Thyroid gland (tissue), 4 donors: ENCODE results near the gene SAG. TPM values are rescaled to one million over a fixed set of nuclear protein-coding genes. Genes with fewer than 3 reads are reported as not detected.
A peak's percentile ranks its signal among the peaks of the same experiment; 100 is the strongest.
"Not testable (repeated sequence)": the region's sequence is repeated elsewhere in the genome, so short reads cannot be mapped to it uniquely, and the experiment has no call there.

Experiments used
- DNase-seq, 2 donors: peaks; one replicate each; pipeline ENCODE4 v3.0.0-alpha.2; 2019
- H3K27ac ChIP-seq, 3 donors: fragments of 200-600 bp; sonication (generic); 1 replicate in 2 of 3; 2 replicates in 1 of 3; pipeline ENCODE4 v1.5.1; 2016 to 2019; ENCODE audit warnings: mild to moderate bottlenecking in 1 of 3, moderate library complexity in 1 of 3
- H3K27me3 ChIP-seq: fragments of 200-600 bp; sonication (generic); one replicate; pipeline ENCODE4 v1.5.1; 2019
- H3K36me3 ChIP-seq, 2 donors: fragments of 200-600 bp; sonication (generic); one replicate each; pipeline ENCODE4 v1.5.1; 2016 to 2019
- H3K4me1 ChIP-seq, 2 donors: fragments of 200-600 bp; sonication (generic); one replicate each; pipeline ENCODE4 v1.5.1; 2017 to 2019
- H3K4me3 ChIP-seq, 3 donors: fragments of 200-600 bp; sonication (generic); replicated peaks in 1 of 3; 1 replicate in 2 of 3; 2 replicates in 1 of 3; pipeline ENCODE4 v1.5.1; 2016; ENCODE audit warnings: mild to moderate bottlenecking in 1 of 3
- H3K9me3 ChIP-seq: fragments of 200-600 bp; sonication (generic); one replicate; pipeline ENCODE4 v1.5.1; 2017
- POLR2A ChIP-seq, 2 donors: fragments of 450-650 bp; IDR thresholded peaks; one replicate each; pipeline ENCODE4 v1.6.1; 2017; ENCODE audit warnings: antibody characterized with exemption in 2 of 2, mild to moderate bottlenecking in 2 of 2, moderate library complexity in 1 of 2
- WGBS, 2 donors: methylation state at CpG; one replicate each; pipeline ENCODE4 v1.1.5; 2017; 5-methylcytosine and 5-hydroxymethylcytosine counted together
- intact Hi-C: fragments of 100-400 bp; cut with DNase I; formaldehyde crosslinking; loops from one replicate; pipeline ENCODE4 v1.15.1; 2023
- total RNA-seq, 4 donors: library from RNA; depleted of rRNA; stranded (reverse); fragments of >200 nt; gene quantifications; one replicate each; pipeline ENCODE4 v1.2.3, GENCODE V29; 2016
- TF ChIP-seq, protein P1 (sequence below), 6 experiments: fragments of 200-600 bp in 3 of 6; fragments of 450-650 bp in 3 of 6; sonication (generic) in 3 of 6; IDR thresholded peaks; one replicate each; pipeline ENCODE4 v1.5.1; 2016 to 2019; ENCODE audit warnings: antibody characterized with exemption in 6 of 6, mild to moderate bottlenecking in 2 of 6, inconsistent platforms in 1 of 6, moderate library complexity in 1 of 6

Gene SAG
- total RNA-seq, 4 donors from 2014 or later, result 0.21 TPM; not detected in 3

DNA sequence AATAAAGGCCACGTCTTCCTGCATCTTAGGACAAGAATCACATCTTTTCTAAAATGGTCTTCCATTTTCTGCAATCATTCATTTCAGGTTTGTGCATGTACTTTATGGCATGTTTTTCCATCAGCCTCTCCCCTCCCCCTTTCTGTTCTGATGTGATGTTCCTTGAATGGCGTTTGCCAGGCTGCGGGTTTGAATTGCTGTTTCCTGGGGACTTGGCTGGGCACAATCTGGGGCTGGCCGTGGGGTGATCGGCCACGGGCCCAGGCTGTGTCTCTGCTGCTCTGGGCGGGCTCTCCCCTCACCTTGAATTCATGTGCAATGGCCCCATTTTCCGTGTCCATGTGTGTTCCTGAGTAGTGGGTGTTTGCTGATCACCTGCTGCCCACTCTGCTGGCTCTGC is 61.8 kb downstream of the SAG start:
- WGBS, 2 donors, result 88 to 92% methylated on average over 8 of the region's 8 CpGs
- intact Hi-C loops, result no loop called here
- Histone ChIP-seq H3K9me3 (no peaks in the 10 kb centered on the region), H3K4me1 (peaks cover 34 to 47% of the 10 kb centered on the region in 2 donors), H3K27me3 (no peaks in the 10 kb centered on the region), H3K4me3 (no peak overlapping the region), H3K27ac (peak overlapping the region in 2 of 3 donors; percentile 5 to 44), H3K36me3 (no peaks in the 10 kb centered on the region)
- no peak for DNase-seq
- TF ChIP-seq POLR2A (IDR thresholded peaks at IDR 0.05), result no peak
- TF ChIP-seq, protein P1, sequence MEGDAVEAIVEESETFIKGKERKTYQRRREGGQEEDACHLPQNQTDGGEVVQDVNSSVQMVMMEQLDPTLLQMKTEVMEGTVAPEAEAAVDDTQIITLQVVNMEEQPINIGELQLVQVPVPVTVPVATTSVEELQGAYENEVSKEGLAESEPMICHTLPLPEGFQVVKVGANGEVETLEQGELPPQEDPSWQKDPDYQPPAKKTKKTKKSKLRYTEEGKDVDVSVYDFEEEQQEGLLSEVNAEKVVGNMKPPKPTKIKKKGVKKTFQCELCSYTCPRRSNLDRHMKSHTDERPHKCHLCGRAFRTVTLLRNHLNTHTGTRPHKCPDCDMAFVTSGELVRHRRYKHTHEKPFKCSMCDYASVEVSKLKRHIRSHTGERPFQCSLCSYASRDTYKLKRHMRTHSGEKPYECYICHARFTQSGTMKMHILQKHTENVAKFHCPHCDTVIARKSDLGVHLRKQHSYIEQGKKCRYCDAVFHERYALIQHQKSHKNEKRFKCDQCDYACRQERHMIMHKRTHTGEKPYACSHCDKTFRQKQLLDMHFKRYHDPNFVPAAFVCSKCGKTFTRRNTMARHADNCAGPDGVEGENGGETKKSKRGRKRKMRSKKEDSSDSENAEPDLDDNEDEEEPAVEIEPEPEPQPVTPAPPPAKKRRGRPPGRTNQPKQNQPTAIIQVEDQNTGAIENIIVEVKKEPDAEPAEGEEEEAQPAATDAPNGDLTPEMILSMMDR (IDR thresholded peaks at IDR 0.05), result no peak

DNA sequence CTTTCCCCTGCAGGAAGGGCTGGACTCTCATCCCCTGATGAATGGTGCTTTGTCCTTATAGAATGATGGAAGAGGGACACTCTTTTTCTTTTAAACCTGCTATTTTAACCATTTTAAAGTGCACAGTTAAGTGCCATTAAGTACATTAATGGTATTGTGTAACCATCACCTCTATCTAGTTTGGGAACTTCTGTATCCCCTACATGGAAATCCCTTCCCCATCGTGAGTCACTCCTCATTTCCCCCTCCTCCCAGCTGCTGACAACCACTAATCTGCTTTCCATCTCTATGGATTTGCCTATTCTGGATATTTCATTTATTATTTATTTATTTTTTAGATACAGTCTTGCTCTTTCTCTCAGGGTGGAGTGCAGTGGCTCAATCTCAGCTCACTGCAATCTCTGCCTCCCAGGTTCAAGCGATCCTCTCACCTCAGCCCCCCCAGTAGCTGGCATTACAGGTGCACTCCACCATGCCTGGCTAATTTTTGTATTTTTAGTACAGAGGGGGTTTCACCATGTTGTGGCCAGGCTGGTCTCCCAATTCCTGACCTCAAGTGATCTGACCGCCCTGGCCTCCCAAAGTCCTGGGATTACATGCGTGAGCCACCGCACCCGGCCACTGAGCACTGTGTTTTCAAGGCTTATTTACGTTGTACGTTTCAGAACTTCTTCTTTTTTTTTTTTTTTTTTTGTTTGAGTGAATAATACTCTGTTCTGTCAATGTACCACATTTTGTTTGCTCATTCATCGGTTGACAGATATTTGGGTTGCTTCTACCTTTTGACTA is 62.5 kb downstream of the SAG start:
- Histone ChIP-seq H3K4me3 (no peak overlapping the region), H3K4me1 (peaks cover 40 to 51% of the 10 kb centered on the region in 2 donors), H3K27ac (peak overlapping the region; percentile 5 to 44 (median 16)), H3K36me3 (no peaks in the 10 kb centered on the region), H3K27me3 (no peaks in the 10 kb centered on the region), H3K9me3 (no peaks in the 10 kb centered on the region)
- 61 to 62% methylated on average over 9 of the region's 9 CpGs for WGBS, 2 donors
- TF ChIP-seq, protein P1 (IDR thresholded peaks at IDR 0.05), result no peak
- TF ChIP-seq POLR2A (IDR thresholded peaks at IDR 0.05), result no peak
- DNase-seq, result peak; percentile 62 to 70
- intact Hi-C loops, result no loop called here

DNA sequence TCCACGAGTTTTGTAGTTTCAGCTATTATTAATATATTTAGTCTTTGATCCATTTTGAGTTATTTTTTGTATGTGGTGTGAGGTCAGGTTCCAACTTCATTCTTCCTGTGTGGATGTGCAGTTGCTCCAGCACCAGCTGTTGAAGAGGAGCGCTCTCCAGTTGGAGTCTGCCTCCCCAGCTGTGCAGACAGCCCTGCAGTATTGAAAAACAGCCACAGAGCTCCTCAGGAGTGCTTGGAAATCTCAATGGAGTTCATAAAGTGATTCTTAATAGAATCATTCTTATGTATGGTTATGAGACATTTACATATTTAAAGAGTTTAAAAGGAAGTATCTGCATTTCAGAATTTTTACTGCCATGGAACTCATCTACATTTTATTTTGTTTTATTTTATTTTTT is 64.0 kb downstream of the SAG start:
- no peak overlapping the region for H3K4me3 ChIP-seq
- peak overlapping the region in 2 of 3 donors; percentile 70 to 74 for H3K27ac ChIP-seq
- 94% methylated on average over 2 of the region's 2 CpGs for WGBS, 2 donors
- H3K9me3 ChIP-seq, result no peaks in the 10 kb centered on the region
- H3K4me1 ChIP-seq, result peaks cover 44 to 59% of the 10 kb centered on the region in 2 donors
- intact Hi-C loops, result no loop called here
- TF ChIP-seq, protein P1 (IDR thresholded peaks at IDR 0.05), result no peak
- no peak for TF ChIP-seq POLR2A (IDR thresholded peaks at IDR 0.05)
- no peaks in the 10 kb centered on the region for H3K36me3 ChIP-seq
- no peak for DNase-seq
- no peaks in the 10 kb centered on the region for H3K27me3 ChIP-seq

DNA sequence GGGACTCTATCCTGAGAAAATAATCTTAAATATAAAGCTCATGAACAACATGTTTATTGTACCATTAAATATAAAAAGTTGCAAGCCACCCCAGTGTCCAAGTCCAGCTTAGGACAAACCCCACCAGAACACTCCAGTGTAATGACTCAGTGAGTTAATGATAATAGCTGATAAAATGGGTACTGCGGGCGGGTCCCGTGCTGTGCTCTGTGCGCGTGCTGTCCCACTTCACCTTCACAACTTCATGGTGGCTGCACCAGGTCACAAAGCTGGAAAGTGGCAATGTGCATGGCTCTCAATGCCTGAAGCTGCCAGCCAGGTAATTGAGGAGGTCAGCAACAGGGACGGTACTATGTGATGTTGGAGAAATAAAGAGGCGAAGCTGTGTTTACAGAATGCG is 65.2 kb downstream of the SAG start:
- intact Hi-C loops, result no loop called here
- Histone ChIP-seq H3K4me3 (no peak overlapping the region), H3K9me3 (no peaks in the 10 kb centered on the region), H3K27ac (peak overlapping the region; percentile 70 to 74 (median 72)), H3K4me1 (peaks cover 44 to 59% of the 10 kb centered on the region in 2 donors), H3K27me3 (no peaks in the 10 kb centered on the region), H3K36me3 (no peaks in the 10 kb centered on the region)
- peak; percentile 69 to 79 for DNase-seq
- TF ChIP-seq POLR2A (IDR thresholded peaks at IDR 0.05), result no peak
- TF ChIP-seq, protein P1 (IDR thresholded peaks at IDR 0.05), result no peak
- 48 to 72% methylated on average over 8 of the region's 8 CpGs for WGBS, 2 donors

DNA sequence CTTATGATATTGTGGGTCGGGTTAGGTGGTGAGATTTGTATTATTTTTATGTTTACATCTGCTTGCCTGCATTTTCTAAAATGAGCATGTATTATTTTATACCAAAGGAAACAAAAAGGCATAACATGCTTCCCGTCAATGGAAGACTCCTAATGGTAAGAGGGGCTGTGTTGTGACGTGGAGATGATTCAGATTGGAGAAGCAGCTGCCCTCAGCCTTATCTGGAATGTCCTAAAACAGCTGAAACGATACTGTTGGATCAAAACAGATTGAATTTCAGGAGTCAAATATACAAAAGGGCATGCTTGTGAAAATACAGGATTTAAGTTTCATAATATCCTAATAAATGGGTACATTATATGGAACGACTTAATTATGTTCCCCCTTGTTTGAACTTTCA is 65.7 kb downstream of the SAG start:
- intact Hi-C loops, result no loop called here
- TF ChIP-seq, protein P1 (IDR thresholded peaks at IDR 0.05), result no peak
- no peak for TF ChIP-seq POLR2A (IDR thresholded peaks at IDR 0.05)
- H3K36me3 ChIP-seq, result no peaks in the 10 kb centered on the region
- H3K4me3 ChIP-seq, result no peak overlapping the region
- H3K4me1 ChIP-seq, result peaks cover 42 to 58% of the 10 kb centered on the region in 2 donors
- peak overlapping the region; percentile 70 to 74 (median 72) for H3K27ac ChIP-seq
- DNase-seq, result no peak
- 72 to 78% methylated on average over 5 of the region's 5 CpGs for WGBS, 2 donors
- H3K9me3 ChIP-seq, result no peaks in the 10 kb centered on the region
- no peaks in the 10 kb centered on the region for H3K27me3 ChIP-seq

DNA sequence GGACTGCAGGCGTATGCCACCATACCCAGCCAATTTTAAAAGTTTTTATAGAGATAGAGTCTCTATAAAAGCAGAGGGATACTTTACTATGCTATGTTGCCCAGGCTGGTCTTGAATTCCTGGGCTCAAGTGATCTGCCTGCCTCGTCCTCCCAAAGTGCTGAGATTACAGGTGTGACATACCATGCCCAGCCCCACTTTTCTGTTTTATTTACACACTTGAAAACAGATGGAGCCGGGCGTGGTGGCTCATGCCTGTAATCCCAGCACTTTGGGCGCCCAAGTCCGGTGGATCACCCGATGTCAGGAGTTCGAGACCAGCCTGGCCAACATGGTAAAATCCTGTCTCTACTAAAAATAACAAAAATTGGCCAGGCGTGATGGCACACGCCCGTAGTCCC is 67.2 kb downstream of the SAG start:
- peak overlapping the region; percentile 72 to 80 (median 74) for H3K27ac ChIP-seq
- H3K9me3 ChIP-seq, intact Hi-C loops, H3K27me3 ChIP-seq, H3K36me3 ChIP-seq, H3K4me3 ChIP-seq: not testable (repeated sequence)
- 42 to 76% methylated on average over 11 of the region's 11 CpGs for WGBS, 2 donors
- DNase-seq, result peak; percentile 58 to 67
- H3K4me1 ChIP-seq, result peaks cover 34 to 49% of the 10 kb centered on the region in 2 donors
